T-cell (primary cell): ENCODE results near the gene SP8. TPM values are rescaled to one million over a fixed set of nuclear protein-coding genes. Genes with fewer than 3 reads are reported as not detected.

ENCODE experiments used
- ATAC-seq, 4 experiments: fragments of 200-7000 bp in 3 of 4; fragments of 150-1000 bp in 1 of 4; cut with Tn5 transposase; replicated peaks in 1 of 4; 1 replicate in 3 of 4; 2 replicates in 1 of 4; pipeline ENCODE4 v1.10.0; 2021; ENCODE audit warnings: moderate library complexity in 3 of 4, mild to moderate bottlenecking in 2 of 4, moderate number of reproducible peaks in 1 of 4
- CTCF ChIA-PET, 2 donors: fragments of 300-600 bp; sonication (Branson Sonifier 250); formaldehyde crosslinking; loops; one replicate each; lab custom pipeline; 2022; ENCODE audit warnings: antibody characterized with exemption in 2 of 2; lab: Charles Lee
- POLR2A ChIA-PET, 2 donors: fragments of 300-600 bp; sonication (Branson Sonifier 250); formaldehyde crosslinking; loops; one replicate each; lab custom pipeline; 2022; ENCODE audit warnings: antibody characterized with exemption in 2 of 2; lab: Charles Lee
- DNase-seq, 35 experiments: peaks; one replicate each; pipeline versions ENCODE4 v3.0.0 to v3.0.0-alpha.2; 2013 to 2023
- H3K27ac ChIP-seq: one replicate; pipeline ENCODE4 v1.5.1; 2013; ENCODE audit warnings: low read length
- H3K27me3 ChIP-seq, 2 experiments: replicated peaks in 1 of 2; 1 replicate in 1 of 2; 2 replicates in 1 of 2; pipeline versions ENCODE4 v1.6.1 to v1.7.0; 2013; ENCODE audit warnings: low read length in 1 of 2, mixed read lengths in 1 of 2; ENCODE audit not compliant: control insufficient read depth in 2 of 2, insufficient read depth in 2 of 2; ENCODE audit errors: extremely low read depth in 1 of 2
- H3K36me3 ChIP-seq, 2 donors: 1 replicate in 1 of 2; 2 replicates in 1 of 2; pipeline versions ENCODE4 v1.6.1 to v1.7.0; 2013; ENCODE audit warnings: low read length in 1 of 2; ENCODE audit not compliant: control insufficient read depth in 2 of 2, insufficient read depth in 1 of 2; ENCODE audit errors: extremely low read depth in 1 of 2
- H3K4me1 ChIP-seq, 2 experiments: 1 replicate in 1 of 2; 2 replicates in 1 of 2; pipeline versions ENCODE4 v1.6.1 to v1.7.0; 2013; ENCODE audit warnings: low read length in 2 of 2, mixed read lengths in 1 of 2; ENCODE audit not compliant: insufficient read depth in 2 of 2, control insufficient read depth in 1 of 2; ENCODE audit errors: extremely low read depth in 1 of 2
- H3K4me3 ChIP-seq, 2 donors: 1 replicate in 1 of 2; 2 replicates in 1 of 2; pipeline versions ENCODE4 v1.5.1 to v1.7.0; 2013; ENCODE audit warnings: mild to moderate bottlenecking in 2 of 2, low read length in 1 of 2, moderate library complexity in 1 of 2; ENCODE audit not compliant: control insufficient read depth in 1 of 2; ENCODE audit errors: extremely low read depth in 1 of 2
- H3K9me3 ChIP-seq: 2 replicates; pipeline ENCODE4 v1.7.0; 2013
- H3K27ac Mint-ChIP-seq, 2 donors: one replicate each; pipeline ENCODE4 v1.8.0; 2020 to 2021; ENCODE audit warnings: mild to moderate bottlenecking in 2 of 2, mixed read lengths in 2 of 2
- H3K27me3 Mint-ChIP-seq, 2 donors: one replicate each; pipeline ENCODE4 v1.8.0; 2021 to 2022; ENCODE audit warnings: mixed read lengths in 2 of 2
- H3K36me3 Mint-ChIP-seq: one replicate; pipeline ENCODE4 v1.8.0; 2021; ENCODE audit warnings: mixed read lengths
- H3K4me1 Mint-ChIP-seq, 3 donors: one replicate each; pipeline ENCODE4 v1.8.0; 2020 to 2022; ENCODE audit warnings: mixed read lengths in 3 of 3, mild to moderate bottlenecking in 1 of 3
- H3K4me3 Mint-ChIP-seq, 3 donors: one replicate each; pipeline ENCODE4 v1.8.0; 2020 to 2022; ENCODE audit warnings: mild to moderate bottlenecking in 3 of 3, mixed read lengths in 3 of 3, moderate library complexity in 3 of 3
- H3K9me3 Mint-ChIP-seq, 3 donors: one replicate each; pipeline ENCODE4 v1.8.0; 2020 to 2022; ENCODE audit warnings: mixed read lengths in 3 of 3
- WGBS: methylation state at CpG from one replicate; pipeline ENCODE4 v1.1.5; 2013; ENCODE audit warnings: missing lambda C conversion rate; ENCODE audit not compliant: insufficient coverage; 5-methylcytosine and 5-hydroxymethylcytosine counted together
- total RNA-seq, 35 experiments: library from RNA in 6 of 35; stranded (reverse) in 6 of 35; fragments of 120-200 nt in 1 of 35; gene quantifications; one replicate each; pipeline versions ENCODE4 v1.2.1 to v1.2.4 and lab custom pipeline; 2013 to 2026

The SP8 gene
- total RNA-seq, 5 donors from 2014 or later (not counting 1 experiment from before 2014, with no cell fraction given): 0.18 TPM; not detected in 4

DNA sequence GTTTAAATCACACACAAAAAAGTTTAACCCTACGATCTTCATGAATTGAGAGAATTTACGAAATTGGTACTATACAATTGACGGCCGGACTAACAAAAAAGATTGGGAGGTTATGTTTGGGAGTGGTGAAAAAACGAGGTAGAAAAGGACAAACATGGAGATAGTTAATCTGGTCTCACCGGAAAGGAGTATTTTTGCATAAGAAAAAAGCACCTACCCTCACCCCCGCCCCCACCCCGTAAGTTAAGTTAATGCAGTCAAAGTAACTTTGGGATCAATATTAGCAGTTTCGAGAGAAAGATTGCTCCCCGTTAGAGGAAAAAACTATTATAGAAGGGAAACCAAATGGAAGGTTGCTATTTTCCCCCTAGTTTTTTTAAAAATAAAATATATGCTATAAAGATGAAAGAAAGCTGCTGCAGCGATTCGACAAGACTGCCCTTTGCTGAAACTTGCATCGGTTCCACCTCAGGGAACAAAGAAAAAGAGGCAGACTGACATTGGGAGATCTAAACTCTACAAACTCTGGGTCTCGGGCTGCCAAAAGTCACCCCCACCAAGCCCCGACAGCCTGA, 3.5 kb downstream of the SP8 start:
- ChIA-PET CTCF (no interaction called here), POLR2A (no interaction called here)
- no peak for DNase-seq
- Mint-ChIP-seq H3K27ac (no peak overlapping the region), H3K36me3 (no peaks in the 10 kb centered on the region), H3K27me3 (peaks cover 62 to 76% of the 10 kb centered on the region in 2 donors), H3K4me3 (peak overlapping the region in 1 of 3 donors; percentile 68), H3K4me1 (peaks cover 24 to 26% (median 26%) of the 10 kb centered on the region in 3 donors), H3K9me3 (peaks cover 5 to 10% (median 8%) of the 10 kb centered on the region in 3 donors)
- WGBS: 8% methylated on average over 3 of the region's 15 CpGs
- no peaks in the 10 kb centered on the region for H3K36me3 ChIP-seq
- no peaks in the 10 kb centered on the region for H3K9me3 ChIP-seq
- ATAC-seq: no peak
- peaks cover 26 to 56% of the 10 kb centered on the region in 2 experiments for H3K27me3 ChIP-seq
- H3K27ac ChIP-seq: no peak overlapping the region
- H3K4me1 ChIP-seq: peaks cover 20 to 37% of the 10 kb centered on the region in 2 experiments
- H3K4me3 ChIP-seq: no peak overlapping the region

DNA sequence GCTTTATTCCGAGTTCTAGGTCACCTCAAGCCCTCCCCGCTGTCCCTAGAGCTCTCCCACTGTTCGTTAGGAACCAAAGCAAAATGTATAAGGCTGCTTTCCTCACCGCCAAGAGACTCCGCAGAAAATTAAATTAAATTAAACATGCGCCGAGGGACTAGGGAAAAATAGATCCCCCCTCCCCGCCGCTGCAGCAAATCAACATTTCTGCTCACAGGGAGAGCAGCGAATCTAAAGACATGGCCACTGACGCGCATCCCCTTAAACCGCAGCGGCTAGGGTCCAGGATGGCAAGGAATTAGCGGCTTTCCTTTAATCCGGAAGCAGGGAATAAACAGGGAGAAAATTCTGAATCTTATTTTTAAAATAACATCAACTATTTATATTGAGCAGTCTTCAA, 7.6 kb downstream of the SP8 start:
- Histone ChIP-seq H3K9me3 (no peaks in the 10 kb centered on the region), H3K36me3 (no peaks in the 10 kb centered on the region), H3K4me1 (peaks cover 7 to 20% of the 10 kb centered on the region in 2 experiments), H3K4me3 (no peak overlapping the region), H3K27ac (no peak overlapping the region), H3K27me3 (peaks cover 41 to 43% of the 10 kb centered on the region in 2 experiments)
- WGBS: 26% methylated on average over 9 of the region's 16 CpGs
- Mint-ChIP-seq H3K9me3 (peaks cover 3 to 8% (median 4%) of the 10 kb centered on the region in 3 donors), H3K27ac (no peak overlapping the region), H3K27me3 (peaks cover 66 to 84% of the 10 kb centered on the region in 2 donors), H3K36me3 (no peaks in the 10 kb centered on the region), H3K4me3 (peak overlapping the region in 1 of 3 donors; percentile 19), H3K4me1 (peaks cover 15 to 20% (median 16%) of the 10 kb centered on the region in 3 donors)
- ChIA-PET CTCF (interaction anchor here (0.6 kb wide), 2 partner anchors 1222 to 1681 kb away, joined by 4 read pairs; no protein-coding TSS in a partner anchor), POLR2A (no interaction called here)
- no peak for DNase-seq
- no peak for ATAC-seq

DNA sequence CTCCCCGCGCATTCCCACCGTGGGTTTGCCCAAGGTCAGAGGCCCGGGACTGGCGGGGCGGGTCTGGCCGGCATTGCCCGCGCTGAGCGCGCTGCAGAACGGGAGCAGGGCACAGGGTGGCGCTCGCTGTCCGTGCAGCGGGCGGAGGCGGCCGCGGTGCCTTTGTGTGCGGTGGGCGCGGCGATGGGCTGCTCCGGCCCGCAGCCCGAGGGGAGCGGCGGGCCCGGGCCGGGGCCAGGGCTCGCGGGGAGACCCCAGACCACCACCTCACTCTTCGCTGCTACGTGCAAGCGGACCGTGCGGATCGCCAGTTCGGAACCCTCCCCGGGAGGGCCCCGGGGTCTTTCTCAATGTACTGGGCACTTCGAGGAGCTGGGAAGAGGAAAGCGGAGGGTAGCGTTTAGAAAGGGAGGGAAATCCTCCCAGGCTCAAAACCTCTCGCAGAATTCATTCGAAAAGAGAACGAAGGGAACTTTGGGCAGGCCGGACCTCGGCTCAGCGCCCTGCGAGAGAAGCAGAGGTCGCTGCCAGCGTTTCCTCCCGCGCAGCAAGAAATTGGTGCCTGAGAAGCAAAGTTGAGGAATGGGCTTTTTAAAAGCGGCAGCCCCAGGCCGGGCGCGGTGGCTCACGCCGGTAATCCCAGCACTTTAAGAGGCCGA, 8.5 kb downstream of the SP8 start:
- Histone ChIP-seq H3K4me3 (peak overlapping the region in 1 of 2 donors; percentile 47), H3K27ac (no peak overlapping the region), H3K27me3 (peaks cover 35 to 46% of the 10 kb centered on the region in 2 experiments), H3K9me3 (no peaks in the 10 kb centered on the region), H3K4me1 (peaks cover 4 to 16% of the 10 kb centered on the region in 2 experiments), H3K36me3 (no peaks in the 10 kb centered on the region)
- Mint-ChIP-seq H3K4me3 (peak overlapping the region in 1 of 3 donors; percentile 75), H3K4me1 (peaks cover 11 to 17% (median 12%) of the 10 kb centered on the region in 3 donors), H3K36me3 (no peaks in the 10 kb centered on the region), H3K9me3 (peaks cover 3 to 8% (median 3%) of the 10 kb centered on the region in 3 donors), H3K27ac (peak overlapping the region in 1 of 2 donors; percentile 52), H3K27me3 (peaks cover 66 to 77% of the 10 kb centered on the region in 2 donors)
- peak in 2 of 4 experiments; percentile 41 to 42 for ATAC-seq
- WGBS: 6% methylated on average over 46 of the region's 63 CpGs
- CTCF ChIA-PET: interaction anchor here (0.6 kb wide), 2 partner anchors 8 to 1682 kb away, joined by 3 to 4 read pairs; partner anchors contain the start of gene SP8 (in 1 of the 2)
- POLR2A ChIA-PET: no interaction called here
- DNase-seq: no peak

DNA sequence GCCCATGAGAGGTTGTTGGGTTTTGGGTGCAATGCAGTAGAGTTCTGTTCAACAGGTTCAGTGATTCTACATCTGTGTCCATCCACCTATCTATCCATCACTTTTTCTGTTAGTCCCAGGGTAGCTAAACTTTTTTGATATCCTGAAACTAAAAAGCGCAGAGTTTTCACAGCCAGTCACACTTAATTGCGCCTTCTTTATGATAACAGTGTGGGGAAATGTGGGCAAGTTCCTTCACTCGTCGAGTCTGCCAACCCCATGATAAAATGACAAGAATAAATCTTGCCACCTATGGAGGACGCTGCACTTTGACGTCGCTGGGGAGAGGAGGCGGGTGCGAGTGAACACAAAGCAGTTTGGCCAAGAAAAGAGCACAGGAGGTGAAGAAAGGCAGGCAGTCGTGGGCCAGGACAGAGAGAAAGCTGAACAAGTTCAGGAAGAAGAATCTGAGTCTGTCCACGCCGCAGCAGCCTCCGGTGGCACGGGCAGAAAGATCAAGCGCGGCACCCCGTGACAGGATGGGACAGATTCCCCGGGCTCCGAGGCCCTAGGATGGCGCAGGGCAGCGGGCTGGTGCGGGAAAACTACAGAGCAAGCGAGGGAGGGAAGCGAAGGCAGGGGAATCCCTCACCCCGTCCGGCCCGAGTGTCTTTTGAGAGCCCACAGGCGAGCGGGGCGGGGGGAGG, 9.2 kb downstream of the SP8 start:
- DNase-seq (no peak), ATAC-seq (no peak)
- peak overlapping the region; percentile 9 to 75 (median 51) for H3K4me3 Mint-ChIP-seq
- H3K27me3 Mint-ChIP-seq: peaks cover 60 to 72% of the 10 kb centered on the region in 2 donors
- ChIA-PET POLR2A (no interaction called here), CTCF (no interaction called here)
- Histone ChIP-seq H3K4me3 (peak overlapping the region in 1 of 2 donors; percentile 47), H3K27ac (no peak overlapping the region), H3K4me1 (peaks cover 4 to 16% of the 10 kb centered on the region in 2 experiments), H3K27me3 (peaks cover 36 to 48% of the 10 kb centered on the region in 2 experiments), H3K9me3 (no peaks in the 10 kb centered on the region), H3K36me3 (no peaks in the 10 kb centered on the region)
- WGBS: 6% methylated on average over 28 of the region's 30 CpGs
- H3K36me3 Mint-ChIP-seq: no peaks in the 10 kb centered on the region
- H3K9me3 Mint-ChIP-seq: peaks cover 0 to 6% (median 3%) of the 10 kb centered on the region in 3 donors
- H3K27ac Mint-ChIP-seq: peak overlapping the region in 1 of 2 donors; percentile 23
- peaks cover 8 to 14% (median 12%) of the 10 kb centered on the region in 3 donors for H3K4me1 Mint-ChIP-seq

DNA sequence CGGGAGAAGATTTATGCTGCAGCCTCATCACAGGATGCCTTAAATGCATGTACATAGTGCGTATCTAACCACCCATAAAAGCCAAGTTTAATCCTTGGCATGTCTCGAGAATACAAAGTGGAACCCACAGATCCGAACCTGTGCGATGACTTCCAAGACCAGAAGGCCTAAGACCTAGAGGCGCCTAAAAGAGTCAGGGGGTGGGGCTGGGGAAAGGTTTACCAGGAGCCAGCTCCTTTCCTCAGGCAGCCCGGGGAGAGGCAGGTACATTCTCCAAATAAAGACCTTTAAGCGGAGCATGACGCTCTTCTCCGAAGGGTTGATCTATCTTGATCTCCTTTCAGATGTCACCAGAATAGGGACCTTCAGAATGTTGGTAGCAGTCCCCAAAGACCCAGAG, 9.7 kb downstream of the SP8 start:
- peaks cover 8 to 14% (median 12%) of the 10 kb centered on the region in 3 donors for H3K4me1 Mint-ChIP-seq
- peak overlapping the region in 1 of 3 donors; percentile 75 for H3K4me3 Mint-ChIP-seq
- no peak overlapping the region for H3K4me3 ChIP-seq
- H3K27me3 ChIP-seq: peaks cover 36 to 49% of the 10 kb centered on the region in 2 experiments
- H3K4me1 ChIP-seq: peaks cover 4 to 16% of the 10 kb centered on the region in 2 experiments
- CTCF ChIA-PET: no interaction called here
- no peaks in the 10 kb centered on the region for H3K36me3 Mint-ChIP-seq
- no peak overlapping the region for H3K27ac Mint-ChIP-seq
- POLR2A ChIA-PET: no interaction called here
- no peak for DNase-seq
- peaks cover 60 to 75% of the 10 kb centered on the region in 2 donors for H3K27me3 Mint-ChIP-seq
- 16% methylated on average over 7 of the region's 10 CpGs for WGBS
- H3K36me3 ChIP-seq: no peaks in the 10 kb centered on the region
- H3K9me3 ChIP-seq: no peaks in the 10 kb centered on the region
- H3K27ac ChIP-seq: no peak overlapping the region
- ATAC-seq: no peak
- peaks cover 0 to 6% (median 3%) of the 10 kb centered on the region in 3 donors for H3K9me3 Mint-ChIP-seq
